Small intestine (tissue), 7 donors: Measurements from ENCODE around the gene EEFSEC. TPM values are rescaled to one million over a fixed set of nuclear protein-coding genes. Genes with fewer than 3 reads are reported as not detected.

Source experiments
- DNase-seq, 2 donors: peaks; one replicate each; pipeline versions ENCODE4 v3.0.0 to v3.0.0-alpha.2; 2013
- FAIRE-seq: peaks from 2 replicates; lab custom pipeline; 2012; peaks lifted over from hg19 to GRCh38; lab: Jason Lieb, UNC
- H3K27ac ChIP-seq, 3 donors: one replicate each; pipeline ENCODE4 v1.5.1; 2013; ENCODE audit warnings: low read length in 2 of 3, mild to moderate bottlenecking in 2 of 3, control low read depth in 1 of 3, inconsistent platforms in 1 of 3, low read depth in 1 of 3, moderate library complexity in 1 of 3
- H3K27me3 ChIP-seq, 3 donors: one replicate each; pipeline ENCODE4 v1.6.1; 2013; ENCODE audit warnings: low read length in 3 of 3, inconsistent platforms in 1 of 3; ENCODE audit not compliant: control insufficient read depth in 3 of 3, insufficient read depth in 3 of 3
- H3K36me3 ChIP-seq, 3 donors: one replicate each; pipeline ENCODE4 v1.6.1; 2013; ENCODE audit warnings: low read length in 3 of 3, inconsistent platforms in 1 of 3, low read depth in 1 of 3, mild to moderate bottlenecking in 1 of 3, moderate library complexity in 1 of 3; ENCODE audit not compliant: control insufficient read depth in 3 of 3, insufficient read depth in 2 of 3
- H3K4me1 ChIP-seq, 3 donors: one replicate each; pipeline ENCODE4 v1.6.1; 2013; ENCODE audit warnings: low read length in 2 of 3, inconsistent platforms in 1 of 3, low read depth in 1 of 3, mild to moderate bottlenecking in 1 of 3, moderate library complexity in 1 of 3; ENCODE audit not compliant: control insufficient read depth in 3 of 3, insufficient read depth in 2 of 3
- H3K4me3 ChIP-seq, 3 donors: one replicate each; pipeline ENCODE4 v1.5.1; 2013; ENCODE audit warnings: low read length in 3 of 3, control low read depth in 1 of 3, inconsistent platforms in 1 of 3, low read depth in 1 of 3, mild to moderate bottlenecking in 1 of 3, moderate library complexity in 1 of 3
- H3K9me3 ChIP-seq, 2 donors: one replicate each; pipeline ENCODE4 v1.6.1; 2013; ENCODE audit warnings: low read depth in 1 of 2, low read length in 1 of 2; ENCODE audit not compliant: control insufficient read depth in 2 of 2, insufficient read depth in 1 of 2
- WGBS, 3 donors: extraction: QIAGEN DNeasy Blood & Tissue Kit; methylation state at CpG; one replicate each; pipeline ENCODE4 v1.1.7; 2013; 5-methylcytosine and 5-hydroxymethylcytosine counted together
- polyA plus RNA-seq, 4 donors: library from polyadenylated mRNA; stranded (reverse) in 3 of 4; unstranded in 1 of 4; fragments of 200-250 nt in 3 of 4; fragments of 120-200 nt in 1 of 4; gene quantifications; one replicate each; pipeline versions ENCODE4 v1.2.1 to v1.2.3, GENCODE V29; 2013
- donor health status: healthy with polysubstance abuse.
- donor health status: control.
- donor health status: control.
- donor health status: Bipolar disorder and iron deficiency.
- donor health status: healthy.

Gene EEFSEC
- polyA plus RNA-seq, 4 donors: 4.9 to 29.0 (median 10.2) TPM

DNA sequence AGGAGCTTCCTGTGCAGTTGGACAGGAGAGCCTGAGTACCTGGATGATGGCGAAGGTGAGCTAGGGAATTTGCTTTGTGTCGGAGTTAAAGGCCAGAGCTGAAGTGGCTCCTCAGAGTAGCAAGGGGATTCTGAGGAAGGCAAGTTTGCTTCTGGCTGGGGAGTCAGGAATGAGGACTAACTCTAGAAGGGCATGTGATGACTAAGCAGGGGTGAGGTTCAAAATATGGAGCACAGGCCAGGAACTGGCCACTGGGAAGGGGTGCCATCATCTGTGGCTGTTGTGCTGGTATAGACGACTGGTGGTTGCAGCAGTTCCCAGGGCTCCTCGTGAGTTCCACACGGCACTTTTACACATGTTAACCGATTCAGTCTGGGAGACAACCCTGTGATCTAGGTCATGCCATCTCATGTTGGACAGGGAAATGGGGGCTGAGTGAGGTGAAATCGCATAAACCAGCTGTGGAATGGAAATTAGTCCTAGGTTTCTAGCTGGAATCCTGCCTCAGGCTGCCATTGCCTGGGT lies 100.8 kb downstream of the EEFSEC start:
- 96 to 98% (median 97%) methylated on average over 7 of the region's 7 CpGs for WGBS, 3 donors
- peaks cover 0 to 13% (median 0%) of the 10 kb centered on the region in 3 donors for H3K36me3 ChIP-seq
- peaks cover 0 to 4% of the 10 kb centered on the region in 2 donors for H3K9me3 ChIP-seq
- FAIRE-seq (no peak), DNase-seq (no peak)
- H3K27me3 ChIP-seq: no peaks in the 10 kb centered on the region
- H3K4me3 ChIP-seq: no peak overlapping the region
- H3K4me1 ChIP-seq: peaks cover 0 to 3% (median 2%) of the 10 kb centered on the region in 3 donors
- H3K27ac ChIP-seq: no peak overlapping the region

DNA sequence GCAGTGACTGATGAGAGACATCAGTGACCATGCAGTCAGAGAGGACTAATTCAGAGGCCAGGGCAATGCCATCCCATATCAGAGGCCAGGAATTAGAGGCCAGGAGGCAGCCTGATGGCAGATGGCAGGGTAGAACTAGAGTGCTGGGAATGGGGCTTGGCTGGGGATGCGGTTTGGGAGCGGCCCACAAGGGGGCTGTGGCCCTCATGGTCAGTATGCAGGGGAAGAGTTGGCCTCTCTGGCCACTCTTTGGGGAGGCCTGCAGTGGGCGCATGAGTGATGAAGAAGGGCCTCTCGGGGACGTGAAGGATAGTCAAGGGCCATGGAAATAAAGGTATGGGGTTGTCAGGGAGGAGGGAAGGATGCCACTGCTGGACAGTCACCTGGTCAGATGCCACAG lies 101.7 kb downstream of the EEFSEC start:
- H3K4me3 ChIP-seq: no peak overlapping the region
- FAIRE-seq (no peak), DNase-seq (no peak)
- WGBS, 3 donors: 96 to 99% (median 97%) methylated on average over 5 of the region's 5 CpGs
- peaks cover 0 to 6% of the 10 kb centered on the region in 2 donors for H3K9me3 ChIP-seq
- H3K27me3 ChIP-seq: no peaks in the 10 kb centered on the region
- peaks cover 0 to 13% (median 0%) of the 10 kb centered on the region in 3 donors for H3K36me3 ChIP-seq
- H3K4me1 ChIP-seq: peaks cover 0 to 3% (median 2%) of the 10 kb centered on the region in 3 donors
- H3K27ac ChIP-seq: no peak overlapping the region

DNA sequence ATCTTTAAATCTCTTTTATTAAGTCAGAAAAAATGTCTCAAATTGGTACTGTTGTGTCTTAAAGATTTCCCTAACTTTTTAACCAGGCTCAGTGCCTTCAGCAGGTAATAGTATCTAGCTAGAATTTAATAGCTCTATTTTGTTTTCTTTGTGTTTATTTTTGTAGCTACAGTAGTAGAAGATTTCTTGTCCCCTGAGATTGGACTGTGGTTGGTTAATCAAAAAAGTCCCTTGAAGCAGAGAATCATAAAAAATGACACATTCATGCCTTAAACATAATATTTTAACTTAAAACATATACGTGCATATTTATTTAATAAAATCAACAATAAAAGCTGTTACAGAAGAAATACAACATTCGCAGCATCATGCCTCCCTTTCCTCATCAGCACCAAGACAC lies 102.8 kb downstream of the EEFSEC start:
- WGBS, 3 donors: 79 to 97% (median 90%) methylated on average over 2 of the region's 2 CpGs
- no peak for FAIRE-seq
- Histone ChIP-seq H3K27ac (no peak overlapping the region), H3K27me3 (no peaks in the 10 kb centered on the region), H3K4me1 (peaks cover 0 to 3% (median 2%) of the 10 kb centered on the region in 3 donors), H3K9me3 (peaks cover 0 to 13% of the 10 kb centered on the region in 2 donors), H3K4me3 (no peak overlapping the region), H3K36me3 (peaks cover 0 to 13% (median 0%) of the 10 kb centered on the region in 3 donors)
- DNase-seq: no peak

DNA sequence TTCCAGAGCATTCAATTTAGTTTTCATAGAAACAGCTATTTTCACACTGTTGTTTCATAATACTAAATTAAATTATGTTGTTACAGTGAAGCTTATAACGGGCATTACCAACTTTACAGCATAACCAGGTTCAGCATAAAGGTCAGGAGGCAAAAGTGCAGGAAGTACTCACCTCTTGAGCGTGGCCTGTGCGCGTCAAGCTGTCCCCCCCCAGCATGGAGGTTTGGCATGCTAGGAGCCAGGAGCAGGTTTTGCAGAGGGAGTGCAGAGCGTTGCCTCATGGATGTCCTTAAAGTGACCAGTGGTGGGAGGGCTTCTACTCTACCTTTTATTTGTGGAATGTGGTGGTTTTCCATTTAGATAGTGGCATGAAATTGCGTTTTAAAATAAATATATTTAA lies 104.4 kb downstream of the EEFSEC start:
- Histone ChIP-seq H3K36me3 (peaks cover 0 to 22% (median 0%) of the 10 kb centered on the region in 3 donors), H3K27me3 (no peaks in the 10 kb centered on the region), H3K4me1 (peaks cover 0 to 3% (median 2%) of the 10 kb centered on the region in 3 donors), H3K27ac (no peak overlapping the region), H3K4me3 (no peak overlapping the region), H3K9me3 (peaks cover 0 to 13% of the 10 kb centered on the region in 2 donors)
- 91 to 95% (median 92%) methylated on average over 6 of the region's 6 CpGs for WGBS, 3 donors
- no peak for DNase-seq
- FAIRE-seq: no peak

DNA sequence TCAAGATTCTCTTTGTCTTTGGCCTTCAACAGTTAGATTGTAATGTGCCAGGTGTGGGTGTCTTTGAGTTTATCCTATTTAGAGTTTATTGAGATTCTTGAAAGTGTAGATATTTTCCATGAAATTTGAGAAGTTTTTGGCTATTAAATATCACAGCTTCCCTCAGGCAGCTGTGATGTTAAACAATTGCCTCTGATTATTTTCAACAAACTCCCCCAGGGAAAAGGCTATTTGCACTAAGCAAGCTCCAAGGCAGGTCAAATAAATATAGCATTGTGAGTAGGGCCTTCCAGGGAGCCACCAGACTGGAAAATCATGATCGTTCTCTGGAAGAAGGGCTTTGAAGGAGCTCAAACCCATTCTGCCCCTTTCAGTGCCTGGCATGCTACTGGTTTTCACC lies 107.0 kb downstream of the EEFSEC start:
- 94 to 97% (median 95%) methylated on average over 1 of the region's 1 CpG for WGBS, 3 donors
- Histone ChIP-seq H3K27ac (no peak overlapping the region), H3K36me3 (peaks cover 0 to 23% (median 3%) of the 10 kb centered on the region in 3 donors), H3K27me3 (no peaks in the 10 kb centered on the region), H3K9me3 (peaks cover 0 to 13% of the 10 kb centered on the region in 2 donors), H3K4me1 (no peaks in the 10 kb centered on the region), H3K4me3 (no peak overlapping the region)
- DNase-seq: no peak
- no peak for FAIRE-seq

DNA sequence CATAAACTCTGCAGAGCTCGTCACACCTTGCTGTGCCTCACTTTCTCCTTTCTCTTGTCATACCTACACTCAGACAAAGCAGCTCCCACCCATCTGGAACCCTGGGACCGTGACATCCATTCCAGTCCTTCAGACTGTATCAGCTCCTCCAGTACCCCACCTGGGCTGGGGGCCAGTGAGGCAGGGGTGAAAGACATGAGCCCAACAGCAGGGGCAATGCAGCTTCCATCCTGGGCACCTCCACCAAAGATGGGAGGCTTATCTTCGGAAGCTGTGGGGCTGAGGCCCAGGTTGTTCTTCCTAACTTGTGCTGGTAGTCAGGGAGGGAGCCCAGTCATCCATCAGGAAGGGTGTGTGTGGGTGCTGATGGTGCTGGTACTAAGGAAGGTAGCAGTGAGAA lies 109.2 kb downstream of the EEFSEC start:
- Histone ChIP-seq H3K27me3 (no peaks in the 10 kb centered on the region), H3K36me3 (peaks cover 0 to 30% (median 3%) of the 10 kb centered on the region in 3 donors), H3K9me3 (peaks cover 0 to 13% of the 10 kb centered on the region in 2 donors), H3K4me3 (no peak overlapping the region), H3K27ac (no peak overlapping the region), H3K4me1 (peaks cover 0 to 5% (median 0%) of the 10 kb centered on the region in 3 donors)
- DNase-seq (no peak), FAIRE-seq (no peak)
- 86 to 97% (median 96%) methylated on average over 3 of the region's 3 CpGs for WGBS, 3 donors

DNA sequence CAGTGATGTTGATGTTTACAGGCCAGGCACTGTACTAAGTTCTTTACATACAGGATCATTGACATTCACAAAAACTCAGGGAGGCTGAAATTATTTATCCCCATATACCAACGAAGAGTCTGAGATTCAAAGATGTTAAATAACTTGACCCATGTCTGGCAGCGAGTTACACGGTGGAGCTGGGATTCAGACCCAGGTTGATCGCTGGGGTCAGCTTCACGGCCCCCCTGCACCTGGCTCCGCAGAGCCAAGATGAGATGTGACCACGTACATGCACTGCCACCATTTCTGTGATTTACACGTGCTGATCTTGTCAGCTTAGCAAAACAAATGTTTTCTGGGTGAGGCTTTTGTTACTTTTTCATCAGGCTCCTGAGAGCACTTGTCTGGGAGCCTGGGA lies 109.8 kb downstream of the EEFSEC start:
- 84 to 95% (median 93%) methylated on average over 8 of the region's 8 CpGs for WGBS, 3 donors
- FAIRE-seq: no peak

DNA sequence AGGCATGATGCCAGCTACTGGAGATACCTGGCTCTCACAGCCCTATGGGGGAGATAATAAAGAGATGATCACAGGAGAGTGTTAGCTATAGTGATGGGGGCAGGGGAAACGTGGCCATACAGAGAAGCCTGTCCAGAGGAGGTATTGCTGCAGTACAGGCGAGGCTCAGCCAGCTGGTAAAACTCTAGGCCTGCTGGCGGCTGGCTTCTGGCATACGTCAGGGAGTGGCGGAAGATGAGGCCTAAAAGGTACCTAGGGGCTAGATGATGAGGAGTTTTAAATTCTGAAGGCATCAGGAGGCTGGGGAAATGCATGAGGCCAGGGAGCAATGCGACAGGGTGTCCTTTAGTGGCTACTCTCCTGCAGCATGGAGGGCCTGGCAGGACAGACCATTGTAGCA lies 110.7 kb downstream of the EEFSEC start:
- H3K9me3 ChIP-seq: peaks cover 0 to 10% of the 10 kb centered on the region in 2 donors
- FAIRE-seq: no peak
- H3K27ac ChIP-seq: no peak overlapping the region
- peaks cover 0 to 5% (median 0%) of the 10 kb centered on the region in 3 donors for H3K4me1 ChIP-seq
- no peak for DNase-seq
- H3K4me3 ChIP-seq: no peak overlapping the region
- 86 to 94% (median 93%) methylated on average over 5 to 6 of the region's 6 CpGs for WGBS, 3 donors
- peaks cover 0 to 34% (median 3%) of the 10 kb centered on the region in 3 donors for H3K36me3 ChIP-seq
- no peaks in the 10 kb centered on the region for H3K27me3 ChIP-seq

More for the DNA sequence above, 109.8 kb downstream of the EEFSEC start:
- Histone ChIP-seq H3K27me3 (no peaks in the 10 kb centered on the region), H3K36me3 (peaks cover 0 to 30% (median 3%) of the 10 kb centered on the region in 3 donors), H3K4me3 (no peak overlapping the region), H3K9me3 (peaks cover 0 to 13% of the 10 kb centered on the region in 2 donors), H3K4me1 (peaks cover 0 to 5% (median 0%) of the 10 kb centered on the region in 3 donors), H3K27ac (no peak overlapping the region)
- DNase-seq: no peak
